Loucy (cell line): ENCODE data around the gene RHAG.

Experiments
- H2AFZ ChIP-seq: fragments of 200-600 bp; sonication (generic); 2 replicates; pipeline ENCODE4 v1.6.0; 2016; ENCODE audit warnings: antibody characterized with exemption, mild to moderate bottlenecking, low read length, moderate library complexity
- H3F3A ChIP-seq: fragments of 200-600 bp; 2 replicates; pipeline ENCODE4 v1.6.0; 2016; ENCODE audit warnings: antibody characterized with exemption, low read depth, mild to moderate bottlenecking
- H3K27me3 ChIP-seq: fragments of 200-600 bp; sonication (generic); 2 replicates; pipeline ENCODE4 v1.6.1; 2014; ENCODE audit warnings: low read length, mild to moderate bottlenecking; ENCODE audit not compliant: insufficient read depth, poor library complexity, severe bottlenecking
- H3K36me3 ChIP-seq: fragments of 200-600 bp; sonication (generic); 2 replicates; pipeline ENCODE4 v1.6.1; 2016; ENCODE audit warnings: low read length; ENCODE audit not compliant: insufficient read depth
- H3K4me1 ChIP-seq: fragments of 200-600 bp; sonication (generic); 2 replicates; pipeline ENCODE4 v1.5.1; 2014; ENCODE audit warnings: low read length, mild to moderate bottlenecking; ENCODE audit not compliant: insufficient read depth, poor library complexity, severe bottlenecking
- H3K4me2 ChIP-seq: fragments of 200-600 bp; sonication (generic); 2 replicates; pipeline ENCODE4 v1.6.0; 2014; ENCODE audit warnings: antibody characterized with exemption, low read length, low read depth, mild to moderate bottlenecking; ENCODE audit not compliant: poor library complexity, severe bottlenecking
- H3K4me3 ChIP-seq: fragments of 200-600 bp; sonication (generic); 2 replicates; pipeline ENCODE4 v1.5.1; 2014; ENCODE audit warnings: low read length, mild to moderate bottlenecking, mixed read lengths; ENCODE audit not compliant: poor library complexity, severe bottlenecking
- H3K79me2 ChIP-seq: fragments of 200-600 bp; sonication (generic); 2 replicates; pipeline ENCODE4 v1.6.1; 2014; ENCODE audit warnings: low read length; ENCODE audit not compliant: insufficient read depth
- H3K9ac ChIP-seq: fragments of 200-600 bp; sonication (generic); 2 replicates; pipeline ENCODE4 v1.6.0; 2014; ENCODE audit warnings: mild to moderate bottlenecking, low read depth, low read length, moderate library complexity; ENCODE audit not compliant: poor library complexity, severe bottlenecking
- H3K9me2 ChIP-seq: fragments of 200-600 bp; sonication (generic); replicated peaks from 2 replicates; pipeline ENCODE4 v1.6.1; 2016; ENCODE audit warnings: low read depth, low read length, mixed read lengths
- H3K9me3 ChIP-seq: fragments of 200-600 bp; sonication (generic); 2 replicates; pipeline ENCODE4 v1.6.1; 2014; ENCODE audit warnings: mild to moderate bottlenecking, antibody characterized with exemption, low read length, low read depth; ENCODE audit not compliant: insufficient read depth
- H4K20me1 ChIP-seq: fragments of 200-600 bp; sonication (generic); 2 replicates; pipeline ENCODE4 v1.6.0; 2014; ENCODE audit warnings: antibody characterized with exemption, low read length, mild to moderate bottlenecking; ENCODE audit not compliant: insufficient read depth, poor library complexity, severe bottlenecking
- EZH2phosphoT487 ChIP-seq: fragments of 200-600 bp; IDR thresholded peaks from 2 replicates; pipeline ENCODE4 v1.6.1; 2018; ENCODE audit warnings: antibody characterized with exemption, mild to moderate bottlenecking, moderate library complexity, borderline replicate concordance
- TF ChIP-seq, protein P1 (sequence below): fragments of 200-600 bp; sonication (generic); conservative IDR thresholded peaks from 2 replicates; pipeline ENCODE4 v1.5.1; 2014; ENCODE audit warnings: mild to moderate bottlenecking, antibody characterized with exemption, low read length

RHAG gene

DNA sequence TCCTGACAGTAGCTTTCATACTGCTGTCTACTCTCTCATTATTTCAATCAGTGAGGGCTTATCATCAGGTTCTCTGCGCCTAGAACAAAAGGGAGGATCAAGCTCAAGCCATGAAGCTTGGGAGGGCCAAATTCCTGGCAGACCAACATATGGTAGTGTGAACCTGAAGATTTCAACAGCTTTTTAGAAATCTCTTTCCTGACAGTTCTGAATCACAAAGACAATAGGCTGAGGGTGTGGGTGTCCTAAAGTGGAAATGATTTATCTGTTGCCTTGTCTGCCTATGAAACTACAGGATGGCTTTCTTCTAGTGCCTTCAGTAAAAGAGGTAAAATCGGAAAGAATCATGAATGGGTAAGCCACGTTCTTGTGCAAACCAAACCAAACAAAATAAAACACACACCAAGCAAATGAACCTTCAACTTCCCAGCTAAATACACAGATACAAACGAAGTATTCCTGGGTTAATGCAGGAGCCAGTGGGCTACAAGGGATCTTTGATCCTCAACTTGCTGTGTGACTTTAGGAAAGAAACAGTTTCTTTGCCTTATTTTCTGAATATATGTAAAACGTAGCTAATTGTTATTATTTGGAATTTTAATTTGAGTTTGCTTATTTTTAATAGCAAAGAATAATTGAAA is 2.7 kb upstream of the RHAG start:
- Histone ChIP-seq H4K20me1 (no peaks in the 10 kb centered on the region), H3K4me1 (no peaks in the 10 kb centered on the region), H3K4me2 (no peak overlapping the region), H3K4me3 (no peak overlapping the region), H3K9me3 (no peaks in the 10 kb centered on the region), H3F3A (no peaks in the 10 kb centered on the region), H3K9ac (no peak overlapping the region), H3K36me3 (no peaks in the 10 kb centered on the region), H3K79me2 (no peaks in the 10 kb centered on the region), H2AFZ (no peak overlapping the region), H3K9me2 (no peaks in the 10 kb centered on the region), H3K27me3 (no peaks in the 10 kb centered on the region)
- TF ChIP-seq, protein P1, sequence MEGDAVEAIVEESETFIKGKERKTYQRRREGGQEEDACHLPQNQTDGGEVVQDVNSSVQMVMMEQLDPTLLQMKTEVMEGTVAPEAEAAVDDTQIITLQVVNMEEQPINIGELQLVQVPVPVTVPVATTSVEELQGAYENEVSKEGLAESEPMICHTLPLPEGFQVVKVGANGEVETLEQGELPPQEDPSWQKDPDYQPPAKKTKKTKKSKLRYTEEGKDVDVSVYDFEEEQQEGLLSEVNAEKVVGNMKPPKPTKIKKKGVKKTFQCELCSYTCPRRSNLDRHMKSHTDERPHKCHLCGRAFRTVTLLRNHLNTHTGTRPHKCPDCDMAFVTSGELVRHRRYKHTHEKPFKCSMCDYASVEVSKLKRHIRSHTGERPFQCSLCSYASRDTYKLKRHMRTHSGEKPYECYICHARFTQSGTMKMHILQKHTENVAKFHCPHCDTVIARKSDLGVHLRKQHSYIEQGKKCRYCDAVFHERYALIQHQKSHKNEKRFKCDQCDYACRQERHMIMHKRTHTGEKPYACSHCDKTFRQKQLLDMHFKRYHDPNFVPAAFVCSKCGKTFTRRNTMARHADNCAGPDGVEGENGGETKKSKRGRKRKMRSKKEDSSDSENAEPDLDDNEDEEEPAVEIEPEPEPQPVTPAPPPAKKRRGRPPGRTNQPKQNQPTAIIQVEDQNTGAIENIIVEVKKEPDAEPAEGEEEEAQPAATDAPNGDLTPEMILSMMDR = no peak
- no peak for TF ChIP-seq EZH2phosphoT487

DNA sequence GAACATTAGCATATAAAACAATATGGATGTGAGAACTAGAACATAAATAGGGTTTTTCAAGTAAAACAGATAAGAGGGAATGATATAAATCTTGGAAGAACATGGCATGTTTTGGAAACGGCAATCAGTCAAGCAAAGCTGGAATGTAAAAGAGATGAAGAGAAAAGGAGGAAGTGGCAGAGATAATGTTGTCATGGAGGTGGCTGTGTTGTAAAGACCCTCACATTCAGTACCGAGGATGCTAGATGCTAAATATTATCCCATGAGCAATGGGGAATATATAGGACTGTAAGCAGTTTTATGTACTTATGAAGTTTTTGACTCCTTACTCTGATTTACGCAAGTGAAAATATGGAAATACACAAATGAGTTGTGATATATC is 702 bp upstream of the RHAG start:
- Histone ChIP-seq H2AFZ (no peak overlapping the region), H3K27me3 (no peaks in the 10 kb centered on the region), H3K4me1 (no peaks in the 10 kb centered on the region), H3K4me2 (no peak overlapping the region), H3K9ac (no peak overlapping the region), H3K4me3 (no peak overlapping the region), H4K20me1 (no peaks in the 10 kb centered on the region), H3K36me3 (no peaks in the 10 kb centered on the region), H3K9me2 (no peaks in the 10 kb centered on the region), H3F3A (no peaks in the 10 kb centered on the region), H3K79me2 (no peaks in the 10 kb centered on the region), H3K9me3 (no peaks in the 10 kb centered on the region)
- TF ChIP-seq, protein P1 = no peak
- TF ChIP-seq EZH2phosphoT487 = no peak

DNA sequence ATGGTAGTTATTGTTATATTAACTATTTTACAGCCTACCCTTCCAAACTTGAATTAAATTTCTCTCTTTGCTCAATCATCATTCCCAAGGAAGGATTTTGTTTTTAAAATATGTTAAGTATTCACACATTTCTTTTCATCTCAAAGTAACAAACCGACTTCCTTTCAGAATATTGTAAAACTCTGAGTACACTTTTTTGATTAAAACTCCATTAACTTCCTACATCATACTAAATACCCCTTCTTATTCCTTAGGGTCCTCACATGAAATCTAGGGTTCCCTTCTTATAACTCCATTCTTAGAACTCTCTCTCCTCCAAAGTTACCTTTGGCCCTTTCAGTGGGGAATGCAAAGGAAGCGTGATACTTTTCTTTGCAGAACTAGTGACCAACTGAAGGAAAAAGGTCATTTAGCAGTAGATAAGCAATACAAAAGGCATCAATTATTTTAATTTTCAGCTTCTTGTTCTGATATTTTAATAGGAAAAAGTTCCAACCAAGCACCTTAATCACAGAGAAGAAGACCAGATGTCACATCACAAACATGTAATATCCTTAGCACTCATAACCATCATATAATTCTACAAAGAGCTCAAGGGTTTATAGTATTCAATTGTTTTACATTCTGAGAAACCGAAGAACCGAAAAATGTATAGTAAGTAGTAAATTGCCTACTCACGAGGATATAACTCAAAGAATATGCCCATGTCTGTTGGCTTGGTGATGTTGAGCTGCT is 494 bp downstream of the RHAG start:
- TF ChIP-seq, protein P1 = no peak
- no peaks in the 10 kb centered on the region for H3K79me2 ChIP-seq
- no peak overlapping the region for H3K9ac ChIP-seq
- no peaks in the 10 kb centered on the region for H3K36me3 ChIP-seq
- no peaks in the 10 kb centered on the region for H3K9me3 ChIP-seq
- no peaks in the 10 kb centered on the region for H3K27me3 ChIP-seq
- H2AFZ ChIP-seq = no peak overlapping the region
- no peaks in the 10 kb centered on the region for H4K20me1 ChIP-seq
- no peak overlapping the region for H3K4me2 ChIP-seq
- H3K4me3 ChIP-seq = no peak overlapping the region
- no peaks in the 10 kb centered on the region for H3F3A ChIP-seq
- H3K4me1 ChIP-seq = no peaks in the 10 kb centered on the region
- H3K9me2 ChIP-seq = no peaks in the 10 kb centered on the region
